Naive thymus-derived CD4-positive, alpha-beta T cell (primary cell): ENCODE results near the gene TMEM218. TPM values are rescaled to one million over a fixed set of nuclear protein-coding genes. Genes with fewer than 3 reads are reported as not detected.

Experiments used
- ATAC-seq: fragments of 150-1000 bp; cut with Tn5 transposase; 2 replicates; pipeline ENCODE4 v1.10.0; 2021; ENCODE audit warnings: mild to moderate bottlenecking, moderate library complexity
- CTCF ChIA-PET: fragments of 350-600 bp; sonication (Branson Sonifier 250); formaldehyde crosslinking; loops from one replicate; lab custom pipeline; 2021; ENCODE audit warnings: antibody characterized with exemption; lab: Charles Lee
- POLR2A ChIA-PET: fragments of 350-600 bp; sonication (Branson Sonifier 250); formaldehyde crosslinking; loops from one replicate; lab custom pipeline; 2021; ENCODE audit warnings: antibody characterized with exemption, inconsistent platforms; lab: Charles Lee
- DNase-seq, 9 donors: peaks; one replicate each; pipeline versions ENCODE4 v3.0.0 to v3.0.0-alpha.2; 2020 to 2022; ENCODE audit warnings: mixed read lengths in 1 of 9
- H3K27ac ChIP-seq: one replicate; pipeline ENCODE4 v1.7.0; 2013; ENCODE audit warnings: mild to moderate bottlenecking, low read depth, low read length, moderate library complexity
- H3K27me3 ChIP-seq, 2 donors: one replicate each; pipeline ENCODE4 v1.7.0; 2013; ENCODE audit warnings: low read length in 2 of 2, mild to moderate bottlenecking in 2 of 2, moderate library complexity in 2 of 2; ENCODE audit not compliant: control insufficient read depth in 2 of 2, insufficient read depth in 2 of 2
- H3K36me3 ChIP-seq, 3 experiments: 1 replicate in 2 of 3; 2 replicates in 1 of 3; pipeline ENCODE4 v1.7.0; 2013; ENCODE audit warnings: low read length in 3 of 3, mild to moderate bottlenecking in 3 of 3, moderate library complexity in 1 of 3; ENCODE audit not compliant: insufficient read depth in 3 of 3, control insufficient read depth in 2 of 3
- H3K4me1 ChIP-seq, 2 donors: one replicate each; pipeline ENCODE4 v1.7.0; 2013; ENCODE audit warnings: low read length in 2 of 2, mild to moderate bottlenecking in 2 of 2, moderate library complexity in 1 of 2; ENCODE audit not compliant: control insufficient read depth in 2 of 2, insufficient read depth in 2 of 2
- H3K4me3 ChIP-seq: 2 replicates; pipeline ENCODE4 v1.7.0; 2013; ENCODE audit warnings: mild to moderate bottlenecking, low read length
- H3K9me3 ChIP-seq, 3 experiments: 1 replicate in 2 of 3; 2 replicates in 1 of 3; pipeline ENCODE4 v1.7.0; 2013; ENCODE audit warnings: low read length in 3 of 3; ENCODE audit not compliant: control insufficient read depth in 2 of 3
- H3K27ac Mint-ChIP-seq, 9 donors: one replicate each; pipeline ENCODE4 v1.8.0; 2020 to 2022; ENCODE audit warnings: mixed read lengths in 9 of 9, mild to moderate bottlenecking in 8 of 9, moderate library complexity in 5 of 9, inconsistent platforms in 2 of 9
- H3K27me3 Mint-ChIP-seq, 5 donors: one replicate each; pipeline ENCODE4 v1.8.0; 2021 to 2022; ENCODE audit warnings: mixed read lengths in 5 of 5, mild to moderate bottlenecking in 1 of 5
- H3K36me3 Mint-ChIP-seq, 5 donors: one replicate each; pipeline ENCODE4 v1.8.0; 2020 to 2022; ENCODE audit warnings: mixed read lengths in 5 of 5, mild to moderate bottlenecking in 3 of 5, inconsistent platforms in 1 of 5
- H3K4me1 Mint-ChIP-seq, 7 donors: one replicate each; pipeline ENCODE4 v1.8.0; 2020 to 2022; ENCODE audit warnings: mixed read lengths in 7 of 7, mild to moderate bottlenecking in 3 of 7, inconsistent platforms in 1 of 7
- H3K4me3 Mint-ChIP-seq, 10 donors: one replicate each; pipeline ENCODE4 v1.8.0; 2020 to 2022; ENCODE audit warnings: mild to moderate bottlenecking in 10 of 10, mixed read lengths in 10 of 10, moderate library complexity in 6 of 10, inconsistent platforms in 2 of 10
- H3K9me3 Mint-ChIP-seq, 11 donors: one replicate each; pipeline ENCODE4 v1.8.0; 2020 to 2022; ENCODE audit warnings: mixed read lengths in 11 of 11, mild to moderate bottlenecking in 4 of 11, inconsistent platforms in 1 of 11, moderate library complexity in 1 of 11
- intact Hi-C, 2 donors: fragments of 100-400 bp; cut with micrococcal nuclease; formaldehyde crosslinking; loops; one replicate each; pipeline ENCODE4 v1.15.1; 2023
- polyA plus RNA-seq, 2 donors: library from polyadenylated mRNA; unstranded; fragments of 300-500 nt; fragmentation: Illumina TruSeq; gene quantifications; one replicate each; pipeline ENCODE4 v1.2.3, GENCODE V29; 2021
- total RNA-seq, 6 experiments: library from RNA in 5 of 6; stranded (reverse) in 5 of 6; gene quantifications; 1 replicate in 5 of 6; 2 replicates in 1 of 6; pipeline ENCODE4 v1.2.3 and lab custom pipeline; 2021 to 2026

Gene TMEM218
- total and polyA plus RNA-seq, 7 experiments from 2014 or later: 10.2 to 36.1 (median 17.3) TPM

- no peaks in the 10 kb centered on the region for H3K9me3 ChIP-seq
- peaks cover 0 to 10% (median 0%) of the 10 kb centered on the region in 11 donors for H3K9me3 Mint-ChIP-seq
- intact Hi-C loops: no loop called here
- no peak overlapping the region for H3K4me3 Mint-ChIP-seq
- ChIA-PET CTCF (no interaction called here), POLR2A (no interaction called here)
- no peak for DNase-seq
- no peaks in the 10 kb centered on the region for H3K4me1 Mint-ChIP-seq
- no peak overlapping the region for H3K27ac Mint-ChIP-seq
- H3K27me3 ChIP-seq: peaks cover 0 to 3% of the 10 kb centered on the region in 2 donors
- no peaks in the 10 kb centered on the region for H3K36me3 ChIP-seq
- no peaks in the 10 kb centered on the region for H3K4me1 ChIP-seq
- no peaks in the 10 kb centered on the region for H3K36me3 Mint-ChIP-seq
- peaks cover 19 to 44% (median 35%) of the 10 kb centered on the region in 5 donors for H3K27me3 Mint-ChIP-seq
- no peak for ATAC-seq
- no peak overlapping the region for H3K27ac ChIP-seq
- no peak overlapping the region for H3K4me3 ChIP-seq
These were observed 43.6 kb upstream of the TMEM218 start for GRCh38 chr11:125155100-125155444.

- CTCF ChIA-PET: no interaction called here
- intact Hi-C loops: no loop called here
- H3K27me3 ChIP-seq: peaks cover 0 to 4% of the 10 kb centered on the region in 2 donors
- no peaks in the 10 kb centered on the region for H3K36me3 Mint-ChIP-seq
- no peak overlapping the region for H3K27ac Mint-ChIP-seq
- no peak for DNase-seq
- POLR2A ChIA-PET: no interaction called here
- no peaks in the 10 kb centered on the region for H3K4me1 Mint-ChIP-seq
- ATAC-seq: no peak
- H3K36me3 ChIP-seq: no peaks in the 10 kb centered on the region
- no peak overlapping the region for H3K4me3 ChIP-seq
- H3K9me3 Mint-ChIP-seq: peaks cover 0 to 10% (median 0%) of the 10 kb centered on the region in 11 donors
- no peaks in the 10 kb centered on the region for H3K9me3 ChIP-seq
- H3K27ac ChIP-seq: no peak overlapping the region
- peaks cover 19 to 44% (median 35%) of the 10 kb centered on the region in 5 donors for H3K27me3 Mint-ChIP-seq
- no peaks in the 10 kb centered on the region for H3K4me1 ChIP-seq
- H3K4me3 Mint-ChIP-seq: no peak overlapping the region
These were observed 43.1 kb upstream of the TMEM218 start for GRCh38 chr11:125154378-125155099.

GRCh38 chr11:125153837-125154236, 42.4 kb upstream of the TMEM218 start:
- peaks cover 0 to 10% (median 0%) of the 10 kb centered on the region in 11 donors for H3K9me3 Mint-ChIP-seq
- H3K27me3 Mint-ChIP-seq: peaks cover 19 to 41% (median 35%) of the 10 kb centered on the region in 5 donors
- POLR2A ChIA-PET: no interaction called here
- H3K27ac ChIP-seq: no peak overlapping the region
- no peak overlapping the region for H3K4me3 ChIP-seq
- H3K9me3 ChIP-seq: no peaks in the 10 kb centered on the region
- H3K4me3 Mint-ChIP-seq: no peak overlapping the region
- CTCF ChIA-PET: no interaction called here
- intact Hi-C loops: no loop called here
- no peaks in the 10 kb centered on the region for H3K4me1 Mint-ChIP-seq
- ATAC-seq (no peak), DNase-seq (no peak)
- H3K36me3 Mint-ChIP-seq: no peaks in the 10 kb centered on the region
- H3K4me1 ChIP-seq: no peaks in the 10 kb centered on the region
- H3K27me3 ChIP-seq: peaks cover 0 to 4% of the 10 kb centered on the region in 2 donors
- no peaks in the 10 kb centered on the region for H3K36me3 ChIP-seq
- no peak overlapping the region for H3K27ac Mint-ChIP-seq

GRCh38 chr11:125148743-125149142, 37.3 kb upstream of the TMEM218 start:
- Histone ChIP-seq H3K4me1 (no peaks in the 10 kb centered on the region), H3K9me3 (no peaks in the 10 kb centered on the region), H3K27me3 (peaks cover 0 to 4% of the 10 kb centered on the region in 2 donors), H3K27ac (no peak overlapping the region), H3K36me3 (no peaks in the 10 kb centered on the region), H3K4me3 (no peak overlapping the region)
- intact Hi-C loops: no loop called here
- DNase-seq (no peak), ATAC-seq (no peak)
- Mint-ChIP-seq H3K9me3 (no peaks in the 10 kb centered on the region), H3K27ac (no peak overlapping the region), H3K4me1 (no peaks in the 10 kb centered on the region), H3K4me3 (no peak overlapping the region), H3K36me3 (no peaks in the 10 kb centered on the region), H3K27me3 (peaks cover 0 to 26% (median 11%) of the 10 kb centered on the region in 5 donors)
- CTCF ChIA-PET: interaction anchor here (1.1 to 1.3 kb wide), 2 partner anchors 36 to 58 kb away, joined by 3 read pairs; no protein-coding TSS in a partner anchor
- POLR2A ChIA-PET: no interaction called here

GRCh38 chr11:125148011-125148410, 36.6 kb upstream of the TMEM218 start:
- Mint-ChIP-seq H3K9me3 (no peaks in the 10 kb centered on the region), H3K4me3 (no peak overlapping the region), H3K4me1 (no peaks in the 10 kb centered on the region), H3K27me3 (peaks cover 0 to 21% (median 8%) of the 10 kb centered on the region in 5 donors), H3K27ac (no peak overlapping the region), H3K36me3 (no peaks in the 10 kb centered on the region)
- H3K27me3 ChIP-seq: peaks cover 0 to 4% of the 10 kb centered on the region in 2 donors
- ATAC-seq (no peak), DNase-seq (no peak)
- H3K9me3 ChIP-seq: no peaks in the 10 kb centered on the region
- no peak overlapping the region for H3K4me3 ChIP-seq
- H3K36me3 ChIP-seq: no peaks in the 10 kb centered on the region
- no peak overlapping the region for H3K27ac ChIP-seq
- intact Hi-C loops: no loop called here
- H3K4me1 ChIP-seq: no peaks in the 10 kb centered on the region
- ChIA-PET CTCF (interaction anchor here (1.3 kb wide), 1 partner anchor 35 kb away, joined by 3 read pairs; no protein-coding TSS in a partner anchor), POLR2A (no interaction called here)

- Mint-ChIP-seq H3K27ac (no peak overlapping the region), H3K4me3 (no peak overlapping the region), H3K27me3 (peaks cover 0 to 23% (median 8%) of the 10 kb centered on the region in 5 donors), H3K9me3 (no peaks in the 10 kb centered on the region), H3K4me1 (no peaks in the 10 kb centered on the region), H3K36me3 (no peaks in the 10 kb centered on the region)
- intact Hi-C loops: no loop called here
- H3K9me3 ChIP-seq: no peaks in the 10 kb centered on the region
- no peak overlapping the region for H3K27ac ChIP-seq
- peaks cover 0 to 4% of the 10 kb centered on the region in 2 donors for H3K27me3 ChIP-seq
- DNase-seq (no peak), ATAC-seq (no peak)
- POLR2A ChIA-PET: no interaction called here
- no peak overlapping the region for H3K4me3 ChIP-seq
- CTCF ChIA-PET: interaction anchor here (1.3 kb wide), 1 partner anchor 35 kb away, joined by 3 read pairs; no protein-coding TSS in a partner anchor
- H3K4me1 ChIP-seq: no peaks in the 10 kb centered on the region
- no peaks in the 10 kb centered on the region for H3K36me3 ChIP-seq
These were observed 35.9 kb upstream of the TMEM218 start for GRCh38 chr11:125147280-125147679.

GRCh38 chr11:125146232-125146631, 34.8 kb upstream of the TMEM218 start:
- Histone ChIP-seq H3K36me3 (no peaks in the 10 kb centered on the region), H3K27me3 (peaks cover 0 to 7% of the 10 kb centered on the region in 2 donors), H3K4me1 (no peaks in the 10 kb centered on the region), H3K27ac (no peak overlapping the region), H3K4me3 (no peak overlapping the region), H3K9me3 (no peaks in the 10 kb centered on the region)
- no peak overlapping the region for H3K4me3 Mint-ChIP-seq
- peaks cover 0 to 6% (median 5%) of the 10 kb centered on the region in 7 donors for H3K4me1 Mint-ChIP-seq
- intact Hi-C loops: no loop called here
- H3K27ac Mint-ChIP-seq: no peak overlapping the region
- ChIA-PET POLR2A (no interaction called here), CTCF (no interaction called here)
- no peak for DNase-seq
- no peaks in the 10 kb centered on the region for H3K9me3 Mint-ChIP-seq
- H3K36me3 Mint-ChIP-seq: no peaks in the 10 kb centered on the region
- no peak for ATAC-seq
- peaks cover 7 to 26% (median 16%) of the 10 kb centered on the region in 5 donors for H3K27me3 Mint-ChIP-seq
